HepG2 (cell line): ENCODE data around the gene RBM23. TPM values are rescaled to one million over a fixed set of nuclear protein-coding genes. Genes with fewer than 3 reads are reported as not detected.

Experiments used
- FOXA3 ChIP-seq: IDR thresholded peaks from 2 replicates; pipeline ENCODE4 v1.6.1; 2016; ENCODE audit warnings: missing genetic modification reagents, missing compliant biosample characterization
- KDM6A ChIP-seq: IDR thresholded peaks from 2 replicates; pipeline ENCODE4 v1.6.1; 2016; ENCODE audit warnings: low read depth
- PPARG ChIP-seq: conservative IDR thresholded peaks from 2 replicates; pipeline ENCODE4 v1.6.1; 2016; ENCODE audit warnings: missing biosample characterization, missing genetic modification reagents
- RXRA ChIP-seq: sonication (generic); formaldehyde crosslinking; IDR thresholded peaks from 2 replicates; pipeline ENCODE4 v1.5.1; 2020; ENCODE audit warnings: missing genetic modification reagents
- SKI ChIP-seq: fragments of 450-650 bp; IDR thresholded peaks from one replicate; pipeline ENCODE4 v1.6.1; 2018; ENCODE audit warnings: mild to moderate bottlenecking; ENCODE audit not compliant: partially characterized antibody
- SMARCE1 ChIP-seq: fragments of 450-650 bp; IDR thresholded peaks from 2 replicates; pipeline ENCODE4 v1.6.1; 2017; ENCODE audit warnings: borderline replicate concordance
- SMC3 ChIP-seq: IDR thresholded peaks from 2 replicates; pipeline ENCODE4 v1.6.1; 2011; ENCODE audit warnings: low read length, improper control_type of control experiment
- STAG1 ChIP-seq: sonication (generic); formaldehyde crosslinking; IDR thresholded peaks from 2 replicates; pipeline ENCODE4 v1.4.0; 2020; ENCODE audit warnings: missing genetic modification reagents
- ZBTB26 ChIP-seq: IDR thresholded peaks from 2 replicates; pipeline ENCODE4 v1.6.1; 2016; ENCODE audit warnings: missing compliant biosample characterization, missing genetic modification reagents, borderline replicate concordance
- ZKSCAN1 ChIP-seq: fragments of 150-350 bp; IDR thresholded peaks from 2 replicates; pipeline ENCODE4 v1.6.1; 2014; ENCODE audit warnings: low read length
- ZNF235 ChIP-seq: sonication (generic); formaldehyde crosslinking; IDR thresholded peaks from 2 replicates; pipeline ENCODE4 v1.8.1; 2023; ENCODE audit warnings: mild to moderate bottlenecking, missing genetic modification reagents, borderline replicate concordance
- ZNF550 ChIP-seq: sonication (generic); formaldehyde crosslinking; IDR thresholded peaks from 2 replicates; pipeline ENCODE4 v1.4.0; 2020; ENCODE audit warnings: mild to moderate bottlenecking, missing genetic modification reagents, borderline replicate concordance
- ZNF569 ChIP-seq: sonication (generic); formaldehyde crosslinking; IDR thresholded peaks from 2 replicates; pipeline ENCODE4 v1.5.0; 2020; ENCODE audit warnings: mild to moderate bottlenecking, missing genetic modification reagents, moderate library complexity, borderline replicate concordance
- ZNF619 ChIP-seq: sonication (generic); formaldehyde crosslinking; IDR thresholded peaks from 2 replicates; pipeline ENCODE4 v1.4.0; 2020; ENCODE audit warnings: mild to moderate bottlenecking, missing genetic modification reagents
- ZNF629 ChIP-seq: sonication (generic); formaldehyde crosslinking; conservative IDR thresholded peaks from 2 replicates; pipeline ENCODE4 v1.5.0; 2020; ENCODE audit warnings: missing genetic modification reagents
- ZNF720 ChIP-seq: sonication (generic); formaldehyde crosslinking; IDR thresholded peaks from 2 replicates; pipeline ENCODE4 v1.4.0; 2020; ENCODE audit warnings: missing genetic modification reagents
- ZNF780A ChIP-seq: sonication (generic); formaldehyde crosslinking; IDR thresholded peaks from 2 replicates; pipeline ENCODE4 v1.8.0; 2022; ENCODE audit warnings: mild to moderate bottlenecking, missing genetic modification reagents, moderate library complexity
- ZNF841 ChIP-seq: sonication (generic); formaldehyde crosslinking; IDR thresholded peaks from 2 replicates; pipeline ENCODE4 v1.8.1; 2023; ENCODE audit warnings: missing genetic modification reagents, borderline replicate concordance
- ZNF883 ChIP-seq: sonication (generic); formaldehyde crosslinking; IDR thresholded peaks from 2 replicates; pipeline ENCODE4 v1.5.1; 2020; ENCODE audit warnings: mild to moderate bottlenecking, missing genetic modification reagents; ENCODE audit errors: not compliant biosample characterization
- polyA plus RNA-seq, 8 experiments: library from polyadenylated mRNA; depleted of rRNA in 3 of 8; stranded (reverse) in 7 of 8; unstranded in 1 of 8; fragments of >200 nt; fragmentation: Illumina TruSeq in 4 of 8; extraction: Trizol in 4 of 8; gene quantifications; 2 replicates each; pipeline versions ENCODE4 v1.2.1 to v1.2.3, GENCODE V29; 2011 to 2016; ENCODE audit warnings: low read depth in 4 of 8, missing spikeins in 1 of 8, mixed read lengths in 1 of 8; ENCODE audit not compliant: insufficient read depth in 1 of 8
- total RNA-seq, 5 experiments: library from RNA; depleted of rRNA; stranded (reverse); fragments of >200 nt; fragmentation: Illumina TruSeq; extraction: Trizol; gene quantifications; 2 replicates each; pipeline ENCODE4 v1.2.3, GENCODE V29; 2016; ENCODE audit warnings: low read depth in 1 of 5
- TF ChIP-seq, protein P1 (sequence below): sonication (generic); formaldehyde crosslinking; IDR thresholded peaks from 2 replicates; pipeline ENCODE4 v1.5.0; 2020; ENCODE audit warnings: mild to moderate bottlenecking, low read depth, missing genetic modification reagents, borderline replicate concordance
- TF ChIP-seq, protein P2 (sequence below): sonication (generic); formaldehyde crosslinking; IDR thresholded peaks from 2 replicates; pipeline ENCODE4 v1.5.1; 2020; ENCODE audit warnings: missing genetic modification reagents, mild to moderate bottlenecking, borderline replicate concordance
- TF ChIP-seq, protein P3 (sequence below): sonication (generic); formaldehyde crosslinking; IDR thresholded peaks from 2 replicates; pipeline ENCODE4 v1.4.0; 2020; ENCODE audit warnings: mild to moderate bottlenecking, missing genetic modification reagents
- TF ChIP-seq, protein P4 (sequence below): sonication (generic); formaldehyde crosslinking; IDR thresholded peaks from 2 replicates; pipeline ENCODE4 v1.8.1; 2023; ENCODE audit warnings: mild to moderate bottlenecking, missing genetic modification reagents, borderline replicate concordance

Gene RBM23
- total and polyA plus RNA-seq, 2 of the 13 experiments (the other 11 are each of a cell fraction or from before 2014, with no cell fraction given), result 1.5 to 2.1 TPM

GRCh38 chr14:22852940-22853767 is 65.8 kb downstream of the RBM23 start (continued):
- TF ChIP-seq, protein P1, sequence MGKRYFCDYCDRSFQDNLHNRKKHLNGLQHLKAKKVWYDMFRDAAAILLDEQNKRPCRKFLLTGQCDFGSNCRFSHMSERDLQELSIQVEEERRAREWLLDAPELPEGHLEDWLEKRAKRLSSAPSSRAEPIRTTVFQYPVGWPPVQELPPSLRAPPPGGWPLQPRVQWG (CRISPR knock-in tag), result 0 out of 2 replicates have a peak, but pooled peaks have one; percentile 42
- no peak for TF ChIP-seq ZNF841
- no peak for TF ChIP-seq ZKSCAN1
- TF ChIP-seq, protein P2, sequence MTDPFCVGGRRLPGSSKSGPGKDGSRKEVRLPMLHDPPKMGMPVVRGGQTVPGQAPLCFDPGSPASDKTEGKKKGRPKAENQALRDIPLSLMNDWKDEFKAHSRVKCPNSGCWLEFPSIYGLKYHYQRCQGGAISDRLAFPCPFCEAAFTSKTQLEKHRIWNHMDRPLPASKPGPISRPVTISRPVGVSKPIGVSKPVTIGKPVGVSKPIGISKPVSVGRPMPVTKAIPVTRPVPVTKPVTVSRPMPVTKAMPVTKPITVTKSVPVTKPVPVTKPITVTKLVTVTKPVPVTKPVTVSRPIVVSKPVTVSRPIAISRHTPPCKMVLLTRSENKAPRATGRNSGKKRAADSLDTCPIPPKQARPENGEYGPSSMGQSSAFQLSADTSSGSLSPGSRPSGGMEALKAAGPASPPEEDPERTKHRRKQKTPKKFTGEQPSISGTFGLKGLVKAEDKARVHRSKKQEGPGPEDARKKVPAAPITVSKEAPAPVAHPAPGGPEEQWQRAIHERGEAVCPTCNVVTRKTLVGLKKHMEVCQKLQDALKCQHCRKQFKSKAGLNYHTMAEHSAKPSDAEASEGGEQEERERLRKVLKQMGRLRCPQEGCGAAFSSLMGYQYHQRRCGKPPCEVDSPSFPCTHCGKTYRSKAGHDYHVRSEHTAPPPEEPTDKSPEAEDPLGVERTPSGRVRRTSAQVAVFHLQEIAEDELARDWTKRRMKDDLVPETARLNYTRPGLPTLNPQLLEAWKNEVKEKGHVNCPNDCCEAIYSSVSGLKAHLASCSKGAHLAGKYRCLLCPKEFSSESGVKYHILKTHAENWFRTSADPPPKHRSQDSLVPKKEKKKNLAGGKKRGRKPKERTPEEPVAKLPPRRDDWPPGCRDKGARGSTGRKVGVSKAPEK (CRISPR knock-in tag), result no peak; the same call in 1 of the 2 replicates
- TF ChIP-seq STAG1 (CRISPR knock-in tag), result peak; percentile 100
- TF ChIP-seq SMC3, result peak; percentile 97
- TF ChIP-seq, protein P3, sequence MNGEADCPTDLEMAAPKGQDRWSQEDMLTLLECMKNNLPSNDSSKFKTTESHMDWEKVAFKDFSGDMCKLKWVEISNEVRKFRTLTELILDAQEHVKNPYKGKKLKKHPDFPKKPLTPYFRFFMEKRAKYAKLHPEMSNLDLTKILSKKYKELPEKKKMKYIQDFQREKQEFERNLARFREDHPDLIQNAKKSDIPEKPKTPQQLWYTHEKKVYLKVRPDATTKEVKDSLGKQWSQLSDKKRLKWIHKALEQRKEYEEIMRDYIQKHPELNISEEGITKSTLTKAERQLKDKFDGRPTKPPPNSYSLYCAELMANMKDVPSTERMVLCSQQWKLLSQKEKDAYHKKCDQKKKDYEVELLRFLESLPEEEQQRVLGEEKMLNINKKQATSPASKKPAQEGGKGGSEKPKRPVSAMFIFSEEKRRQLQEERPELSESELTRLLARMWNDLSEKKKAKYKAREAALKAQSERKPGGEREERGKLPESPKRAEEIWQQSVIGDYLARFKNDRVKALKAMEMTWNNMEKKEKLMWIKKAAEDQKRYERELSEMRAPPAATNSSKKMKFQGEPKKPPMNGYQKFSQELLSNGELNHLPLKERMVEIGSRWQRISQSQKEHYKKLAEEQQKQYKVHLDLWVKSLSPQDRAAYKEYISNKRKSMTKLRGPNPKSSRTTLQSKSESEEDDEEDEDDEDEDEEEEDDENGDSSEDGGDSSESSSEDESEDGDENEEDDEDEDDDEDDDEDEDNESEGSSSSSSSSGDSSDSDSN (CRISPR knock-in tag), result peak; percentile 60; the same call in 1 of the 2 replicates
- TF ChIP-seq FOXA3 (CRISPR knock-in tag), result peak; percentile 57; the same call in 1 of the 2 replicates
- peak; percentile 98 for TF ChIP-seq ZNF883
- TF ChIP-seq ZNF550 (CRISPR knock-in tag), result peak; percentile 92
- 0 out of 2 replicates have a peak, but pooled peaks have one; percentile 14 for TF ChIP-seq ZNF629
- peak; percentile 58; the same call in 1 of the 2 replicates for TF ChIP-seq ZNF235 (CRISPR knock-in tag)
- TF ChIP-seq ZNF619 (CRISPR knock-in tag), result peak; percentile 98
- TF ChIP-seq SMARCE1, result no peak
- peak; percentile 78; the same call in 1 of the 2 replicates for TF ChIP-seq RXRA (CRISPR knock-in tag)
- no peak; the same call in 1 of the 2 replicates for TF ChIP-seq PPARG (CRISPR knock-in tag)
- TF ChIP-seq KDM6A (CRISPR knock-in tag), result no peak
- no peak for TF ChIP-seq ZNF720 (CRISPR knock-in tag)
- TF ChIP-seq ZNF569 (CRISPR knock-in tag), result no peak
- peak; percentile 52 for TF ChIP-seq SKI
- peak; percentile 83 for TF ChIP-seq ZBTB26 (CRISPR knock-in tag)
- TF ChIP-seq, protein P4, sequence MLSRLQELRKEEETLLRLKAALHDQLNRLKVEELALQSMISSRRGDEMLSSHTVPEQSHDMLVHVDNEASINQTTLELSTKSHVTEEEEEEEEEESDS (CRISPR knock-in tag), result peak; percentile 84; the same call in 1 of the 2 replicates
- no peak for TF ChIP-seq ZNF780A (CRISPR knock-in tag)
